ENCODE results near the gene NACC1. TPM values are rescaled to one million over a fixed set of nuclear protein-coding genes. Genes with fewer than 3 reads are reported as not detected.

Gene NACC1
- total RNA-seq, 1 donor from 2014 or later: 45.1 TPM

GRCh38 chr19:13154911-13155471 is 36.9 kb downstream of the NACC1 start:
- peak overlapping the region; percentile 99 for H3K4me3 Mint-ChIP-seq (ENCODE audit: unreplicated experiment)
- no peaks in the 10 kb centered on the region for H3K27me3 Mint-ChIP-seq (ENCODE audit: unreplicated experiment)
- no peaks in the 10 kb centered on the region for H3K9me3 Mint-ChIP-seq (ENCODE audit: unreplicated experiment)
- H3K27ac Mint-ChIP-seq (ENCODE audit: unreplicated experiment): peak overlapping the region; percentile 93
- peaks cover 20% of the 10 kb centered on the region for H3K4me1 Mint-ChIP-seq (ENCODE audit: unreplicated experiment)
- DNase-seq (ENCODE audit: extremely low spot score, unreplicated experiment): no peak
- TF ChIP-seq CTCF (IDR thresholded peaks at IDR 0.05): peak; percentile 19
- peaks cover 9% of the 10 kb centered on the region for H3K36me3 Mint-ChIP-seq (ENCODE audit: unreplicated experiment)

- H3K27ac Mint-ChIP-seq (ENCODE audit: unreplicated experiment): peak overlapping the region; percentile 93
- DNase-seq (ENCODE audit: extremely low spot score, unreplicated experiment): peak; percentile 92
- H3K4me1 Mint-ChIP-seq (ENCODE audit: unreplicated experiment): peaks cover 20% of the 10 kb centered on the region
- no peaks in the 10 kb centered on the region for H3K9me3 Mint-ChIP-seq (ENCODE audit: unreplicated experiment)
- peak overlapping the region; percentile 99 for H3K4me3 Mint-ChIP-seq (ENCODE audit: unreplicated experiment)
- H3K36me3 Mint-ChIP-seq (ENCODE audit: unreplicated experiment): peaks cover 9% of the 10 kb centered on the region
- TF ChIP-seq CTCF (IDR thresholded peaks at IDR 0.05): no peak
- H3K27me3 Mint-ChIP-seq (ENCODE audit: unreplicated experiment): no peaks in the 10 kb centered on the region
These were observed 37.7 kb downstream of the NACC1 start for GRCh38 chr19:13155472-13156359.

- Mint-ChIP-seq H3K27ac (ENCODE audit: unreplicated experiment) (no peak overlapping the region), H3K4me3 (ENCODE audit: unreplicated experiment) (no peak overlapping the region), H3K27me3 (ENCODE audit: unreplicated experiment) (no peaks in the 10 kb centered on the region), H3K4me1 (ENCODE audit: unreplicated experiment) (peaks cover 43% of the 10 kb centered on the region), H3K36me3 (ENCODE audit: unreplicated experiment) (peaks cover 2% of the 10 kb centered on the region), H3K9me3 (ENCODE audit: unreplicated experiment) (no peaks in the 10 kb centered on the region)
- DNase-seq (ENCODE audit: extremely low spot score, unreplicated experiment): no peak
- no peak for TF ChIP-seq CTCF (IDR thresholded peaks at IDR 0.05)
These were observed 41.6 kb downstream of the NACC1 start for GRCh38 chr19:13159713-13160112.

- TF ChIP-seq CTCF (IDR thresholded peaks at IDR 0.05): no peak
- no peaks in the 10 kb centered on the region for H3K9me3 Mint-ChIP-seq (ENCODE audit: unreplicated experiment)
- no peaks in the 10 kb centered on the region for H3K27me3 Mint-ChIP-seq (ENCODE audit: unreplicated experiment)
- no peak for DNase-seq (ENCODE audit: extremely low spot score, unreplicated experiment)
- peaks cover 46% of the 10 kb centered on the region for H3K4me1 Mint-ChIP-seq (ENCODE audit: unreplicated experiment)
- H3K27ac Mint-ChIP-seq (ENCODE audit: unreplicated experiment): no peak overlapping the region
- H3K4me3 Mint-ChIP-seq (ENCODE audit: unreplicated experiment): no peak overlapping the region
- no peaks in the 10 kb centered on the region for H3K36me3 Mint-ChIP-seq (ENCODE audit: unreplicated experiment)
These were observed 42.5 kb downstream of the NACC1 start for GRCh38 chr19:13160557-13160956.

All from osteocyte (in vitro differentiated cells).